GM21423 (cell line): ENCODE data around the gene RIN3.
A peak's percentile ranks its signal among the peaks of the same experiment; 100 is the strongest.
"Not testable (repeated sequence)": the region's sequence is repeated elsewhere in the genome, so short reads cannot be mapped to it uniquely, and the experiment has no call there.

ENCODE experiments used
- ATAC-seq: cut with Tn5 transposase; IDR thresholded peaks from one replicate; pipeline ENCODE4 v1.9.1; 2021; ENCODE audit warnings: mild to moderate bottlenecking, moderate library complexity; ENCODE audit not compliant: unreplicated experiment

RIN3 gene

GRCh38 chr14:92527721-92528120 is 14.1 kb downstream of the RIN3 start:
- ATAC-seq, result no peak

GRCh38 chr14:92528486-92529100 is 15.0 kb downstream of the RIN3 start:
- ATAC-seq, result no peak

GRCh38 chr14:92529903-92530302 is 16.3 kb downstream of the RIN3 start:
- ATAC-seq, result no peak

GRCh38 chr14:92531106-92531873 is 17.7 kb downstream of the RIN3 start:
- peak; percentile 60 for ATAC-seq

- no peak for ATAC-seq
Measured at GRCh38 chr14:92532490-92533163, 19.0 kb downstream of the RIN3 start.

GRCh38 chr14:92534932-92535643 is 21.5 kb downstream of the RIN3 start:
- ATAC-seq, result no peak

- not testable (repeated sequence) for ATAC-seq
Measured at GRCh38 chr14:92536231-92536630, 22.6 kb downstream of the RIN3 start.

- peak; percentile 77 for ATAC-seq
Measured at GRCh38 chr14:92538412-92538985, 24.9 kb downstream of the RIN3 start.

- ATAC-seq, result no peak
Measured at GRCh38 chr14:92539419-92539818, 25.8 kb downstream of the RIN3 start.

- ATAC-seq, result peak; percentile 30
Measured at GRCh38 chr14:92539875-92540274, 26.3 kb downstream of the RIN3 start.

- peak; percentile 28 for ATAC-seq
Measured at GRCh38 chr14:92540472-92541048, 27.0 kb downstream of the RIN3 start.

- no peak for ATAC-seq
Measured at GRCh38 chr14:92542766-92543554, 29.4 kb downstream of the RIN3 start.

GRCh38 chr14:92544051-92544720 is 30.6 kb downstream of the RIN3 start:
- ATAC-seq, result no peak

GRCh38 chr14:92546347-92547053 is 32.9 kb downstream of the RIN3 start:
- no peak for ATAC-seq

GRCh38 chr14:92549105-92549858 is 35.7 kb downstream of the RIN3 start:
- ATAC-seq, result no peak

GRCh38 chr14:92549859-92550230 is 36.3 kb downstream of the RIN3 start:
- no peak for ATAC-seq

GRCh38 chr14:92551044-92551841 is 37.7 kb downstream of the RIN3 start:
- ATAC-seq, result peak; percentile 70
